Measurements from ENCODE around the gene NLRC4. TPM values are rescaled to one million over a fixed set of nuclear protein-coding genes. Genes with fewer than 3 reads are reported as not detected.

The NLRC4 gene
- total RNA-seq, 3 donors from 2014 or later = 1.3 to 2.6 (median 1.8) TPM

DNA sequence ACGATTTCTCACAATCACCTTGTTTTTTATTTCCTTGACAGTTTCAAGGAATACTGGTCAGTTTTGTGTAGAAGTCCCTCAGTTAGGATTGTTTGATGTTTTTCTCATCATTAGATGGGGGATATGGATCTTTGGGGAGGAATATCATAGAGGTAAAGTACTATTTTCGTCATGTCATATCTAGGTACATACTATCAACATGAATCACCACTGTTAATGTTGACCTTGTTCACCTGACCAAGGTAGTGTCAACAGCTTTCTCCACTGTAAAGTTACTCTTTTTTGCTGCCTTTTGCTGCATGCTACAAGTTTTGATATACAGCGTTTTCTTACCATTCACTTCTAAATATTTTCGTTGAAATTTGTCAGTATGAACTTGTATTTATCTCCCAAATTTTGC, 32.7 kb downstream of the NLRC4 start:
- Histone ChIP-seq H3K27ac (no peak overlapping the region), H3K27me3 (no peaks in the 10 kb centered on the region), H3K9me3 (no peaks in the 10 kb centered on the region), H3K36me3 (no peaks in the 10 kb centered on the region), H3K4me3 (no peak overlapping the region), H3K4me1 (no peaks in the 10 kb centered on the region)
- intact Hi-C loops (cut with DNase I; ENCODE audit: low total_unique reads) = no loop called here
- TF ChIP-seq POLR2AphosphoS5 (IDR thresholded peaks at IDR 0.05) (no peak), POLR2A (IDR thresholded peaks at IDR 0.05) (no peak), CTCF (IDR thresholded peaks at IDR 0.05) (no peak)
- no peak for DNase-seq (ENCODE audit: low spot score in 2 of 2)

- H3K36me3 ChIP-seq = no peaks in the 10 kb centered on the region
- DNase-seq (ENCODE audit: low spot score in 2 of 2) = no peak
- no peak for TF ChIP-seq POLR2AphosphoS5 (IDR thresholded peaks at IDR 0.05)
- TF ChIP-seq POLR2A (IDR thresholded peaks at IDR 0.05) = no peak
- TF ChIP-seq CTCF (IDR thresholded peaks at IDR 0.05) = no peak
- H3K9me3 ChIP-seq = no peaks in the 10 kb centered on the region
- H3K27ac ChIP-seq = no peak overlapping the region
- H3K27me3 ChIP-seq = no peaks in the 10 kb centered on the region
- no peaks in the 10 kb centered on the region for H3K4me1 ChIP-seq
- H3K4me3 ChIP-seq = no peak overlapping the region
- intact Hi-C loops (cut with DNase I; ENCODE audit: low total_unique reads) = no loop called here
Observed at GRCh38 chr2:32229635-32230034, 35.1 kb downstream of the NLRC4 start.

DNA sequence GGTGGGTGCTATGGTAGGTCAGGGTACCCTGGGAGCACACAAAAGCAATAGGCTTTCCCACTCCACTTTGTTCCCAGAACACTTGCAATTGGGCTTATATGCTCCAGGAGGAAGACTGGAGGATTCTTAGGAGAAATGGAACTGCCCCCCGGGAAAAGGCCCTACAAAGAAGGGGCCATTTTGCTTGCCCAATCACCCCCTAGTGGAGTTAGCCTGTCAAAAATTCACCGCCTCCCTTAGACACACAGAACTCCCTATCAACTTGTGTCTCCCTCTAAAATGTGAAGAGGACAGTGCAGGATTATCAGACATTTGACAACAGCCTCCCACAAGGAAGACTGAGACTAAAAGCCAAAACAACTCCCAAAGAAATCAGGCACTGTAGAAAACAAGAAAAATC, 36.5 kb downstream of the NLRC4 start:
- no peaks in the 10 kb centered on the region for H3K36me3 ChIP-seq
- H3K27me3 ChIP-seq = no peaks in the 10 kb centered on the region
- H3K27ac ChIP-seq = no peak overlapping the region
- H3K4me3 ChIP-seq = no peak overlapping the region
- DNase-seq (ENCODE audit: low spot score in 2 of 2) = no peak
- intact Hi-C loops (cut with DNase I; ENCODE audit: low total_unique reads) = no loop called here
- H3K4me1 ChIP-seq = no peaks in the 10 kb centered on the region
- TF ChIP-seq POLR2AphosphoS5 (IDR thresholded peaks at IDR 0.05) (no peak), POLR2A (IDR thresholded peaks at IDR 0.05) (no peak), CTCF (IDR thresholded peaks at IDR 0.05) (no peak)
- no peaks in the 10 kb centered on the region for H3K9me3 ChIP-seq

- H3K27me3 ChIP-seq = no peaks in the 10 kb centered on the region
- no peaks in the 10 kb centered on the region for H3K36me3 ChIP-seq
- H3K27ac ChIP-seq = no peak overlapping the region
- TF ChIP-seq CTCF (IDR thresholded peaks at IDR 0.05) = no peak
- TF ChIP-seq POLR2AphosphoS5 (IDR thresholded peaks at IDR 0.05) = no peak
- TF ChIP-seq POLR2A (IDR thresholded peaks at IDR 0.05) = no peak
- intact Hi-C loops (cut with DNase I; ENCODE audit: low total_unique reads) = no loop called here
- H3K4me3 ChIP-seq = no peak overlapping the region
- H3K4me1 ChIP-seq = no peaks in the 10 kb centered on the region
- H3K9me3 ChIP-seq = no peaks in the 10 kb centered on the region
- no peak for DNase-seq (ENCODE audit: low spot score in 2 of 2)
Observed at GRCh38 chr2:32227492-32227891, 37.2 kb downstream of the NLRC4 start.

- intact Hi-C loops (cut with DNase I; ENCODE audit: low total_unique reads) = no loop called here
- Histone ChIP-seq H3K4me3 (no peak overlapping the region), H3K4me1 (no peaks in the 10 kb centered on the region), H3K27me3 (no peaks in the 10 kb centered on the region), H3K27ac (no peak overlapping the region), H3K9me3 (no peaks in the 10 kb centered on the region), H3K36me3 (peaks cover 5% of the 10 kb centered on the region)
- TF ChIP-seq CTCF (IDR thresholded peaks at IDR 0.05) (no peak), POLR2A (IDR thresholded peaks at IDR 0.05) (no peak), POLR2AphosphoS5 (IDR thresholded peaks at IDR 0.05) (no peak)
- DNase-seq (ENCODE audit: low spot score in 2 of 2) = no peak
Observed at GRCh38 chr2:32222966-32223365, 41.7 kb downstream of the NLRC4 start.
